Lower leg skin (tissue), 4 donors: ENCODE measurements around the gene ACR. TPM values are rescaled to one million over a fixed set of nuclear protein-coding genes. Genes with fewer than 3 reads are reported as not detected.

Experiments used
- DNase-seq, 2 donors: peaks; one replicate each; pipeline ENCODE4 v3.0.0-alpha.2; 2019; ENCODE audit warnings: low spot score in 2 of 2
- H3K4me3 ChIP-seq: fragments of 200-600 bp; sonication (generic); 2 replicates; pipeline ENCODE4 v1.5.1; 2017; ENCODE audit warnings: mild to moderate bottlenecking, low read depth; ENCODE audit not compliant: poor library complexity, severe bottlenecking
- CTCF ChIP-seq, 3 donors: fragments of 450-650 bp; IDR thresholded peaks; one replicate each; pipeline ENCODE4 v1.5.1; 2016; ENCODE audit warnings: antibody characterized with exemption in 3 of 3, mild to moderate bottlenecking in 3 of 3, moderate library complexity in 2 of 3
- POLR2A ChIP-seq, 2 donors: fragments of 450-650 bp; IDR thresholded peaks; one replicate each; pipeline ENCODE4 v1.6.1; 2016 to 2017; ENCODE audit warnings: antibody characterized with exemption in 2 of 2, mild to moderate bottlenecking in 1 of 2, moderate library complexity in 1 of 2
- WGBS, 2 donors: methylation state at CpG; one replicate each; pipeline ENCODE4 v1.1.5; 2018; 5-methylcytosine and 5-hydroxymethylcytosine counted together
- intact Hi-C: fragments of 100-400 bp; cut with DNase I; formaldehyde crosslinking; loops from one replicate; pipeline ENCODE4 v1.15.0; 2023; ENCODE audit warnings: low total_unique reads
- total RNA-seq, 4 donors: library from RNA; depleted of rRNA; stranded (reverse); fragments of >200 nt; gene quantifications; one replicate each; pipeline ENCODE4 v1.1.0, GENCODE V29; 2016

ACR gene
- total RNA-seq, 4 donors from 2014 or later: 0.65 to 0.97 TPM; not detected in 2

GRCh38 chr22:50717709-50718351 is 20.2 kb upstream of the ACR start:
- H3K4me3 ChIP-seq: no peak overlapping the region
- no peak for TF ChIP-seq CTCF (IDR thresholded peaks at IDR 0.05)
- no peak for TF ChIP-seq POLR2A (IDR thresholded peaks at IDR 0.05)
- DNase-seq: no peak
- WGBS, 2 donors: 93 to 97% methylated on average over 10 of the region's 10 CpGs
- intact Hi-C loops: no loop called here

- intact Hi-C loops: no loop called here
- no peak for DNase-seq
- TF ChIP-seq CTCF (IDR thresholded peaks at IDR 0.05) (no peak), POLR2A (IDR thresholded peaks at IDR 0.05) (no peak)
- 93 to 95% methylated on average over 10 of the region's 10 CpGs for WGBS, 2 donors
- no peak overlapping the region for H3K4me3 ChIP-seq
Measured at GRCh38 chr22:50718352-50718709, 19.7 kb upstream of the ACR start.

GRCh38 chr22:50719814-50720300 is 18.1 kb upstream of the ACR start:
- TF ChIP-seq CTCF (IDR thresholded peaks at IDR 0.05) (no peak), POLR2A (IDR thresholded peaks at IDR 0.05) (no peak)
- no peak overlapping the region for H3K4me3 ChIP-seq
- intact Hi-C loops: no loop called here
- 42 to 46% methylated on average over 6 to 21 of the region's 40 CpGs for WGBS, 2 donors
- no peak for DNase-seq

- TF ChIP-seq POLR2A (IDR thresholded peaks at IDR 0.05): no peak
- TF ChIP-seq CTCF (IDR thresholded peaks at IDR 0.05): no peak
- 48 to 56% methylated on average over 50 to 58 of the region's 132 CpGs for WGBS, 2 donors
- no peak for DNase-seq
- H3K4me3 ChIP-seq: no peak overlapping the region
- intact Hi-C loops: no loop called here
Measured at GRCh38 chr22:50720301-50721256, 17.4 kb upstream of the ACR start.

- WGBS, 2 donors: 84 to 90% methylated on average over 9 to 26 of the region's 32 CpGs
- DNase-seq: no peak
- no peak overlapping the region for H3K4me3 ChIP-seq
- intact Hi-C loops: no loop called here
- TF ChIP-seq CTCF (IDR thresholded peaks at IDR 0.05) (no peak), POLR2A (IDR thresholded peaks at IDR 0.05) (no peak)
Measured at GRCh38 chr22:50721257-50721844, 16.7 kb upstream of the ACR start.
